Activated naive CD4-positive, alpha-beta T cell treated with Interleukin-2 at 50 U/mL for 16 hours (primary cell): ENCODE measurements around the gene SEMA5A.

Experiments
- DNase-seq: peaks from one replicate; pipeline ENCODE4 v3.0.0-alpha.2; 2020

Gene SEMA5A

GRCh38 chr5:9318031-9318430 lies 227.8 kb downstream of the SEMA5A start:
- DNase-seq, result no peak

DNA sequence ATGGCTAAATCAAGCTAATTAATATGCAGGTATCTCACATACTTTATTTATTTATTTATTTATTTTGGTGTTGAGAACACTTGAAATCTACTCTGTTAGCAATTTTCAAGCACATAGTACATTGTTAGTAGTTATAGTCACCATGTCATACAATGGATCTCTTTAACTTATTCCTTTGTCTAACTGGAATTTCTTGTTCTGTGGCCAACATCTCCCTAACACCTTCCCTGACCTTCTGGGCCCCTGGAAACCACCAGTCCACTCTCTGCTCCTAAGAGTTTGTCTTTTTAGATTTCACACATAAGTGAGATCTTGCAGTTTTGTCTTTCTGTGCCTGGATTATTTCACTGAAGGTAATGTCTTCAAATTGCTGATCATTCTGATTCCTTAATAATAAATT lies 229.1 kb downstream of the SEMA5A start:
- DNase-seq, result no peak

- no peak for DNase-seq
Observed at GRCh38 chr5:9316041-9316440, 229.8 kb downstream of the SEMA5A start.

GRCh38 chr5:9314558-9314957 lies 231.3 kb downstream of the SEMA5A start:
- DNase-seq, result no peak

DNA sequence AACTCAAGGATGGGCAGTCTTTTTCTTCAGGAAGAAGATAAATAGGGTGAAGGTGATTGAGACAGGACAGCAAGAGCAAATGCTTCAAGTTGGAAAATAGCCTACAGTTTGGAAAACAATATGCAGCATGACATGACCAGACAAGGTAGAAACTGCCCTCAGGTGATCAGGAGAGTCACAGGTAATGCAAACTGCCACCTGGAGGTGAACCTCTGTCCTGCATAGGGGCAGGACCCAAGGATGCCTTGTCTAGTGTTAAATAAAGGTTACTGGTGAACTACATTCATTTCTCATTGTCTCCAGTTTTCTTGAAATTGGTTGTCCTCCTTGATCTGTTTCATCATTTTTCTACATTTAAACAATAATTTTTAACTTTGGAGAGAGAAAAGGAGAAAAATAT lies 232.1 kb downstream of the SEMA5A start:
- DNase-seq, result no peak

DNA sequence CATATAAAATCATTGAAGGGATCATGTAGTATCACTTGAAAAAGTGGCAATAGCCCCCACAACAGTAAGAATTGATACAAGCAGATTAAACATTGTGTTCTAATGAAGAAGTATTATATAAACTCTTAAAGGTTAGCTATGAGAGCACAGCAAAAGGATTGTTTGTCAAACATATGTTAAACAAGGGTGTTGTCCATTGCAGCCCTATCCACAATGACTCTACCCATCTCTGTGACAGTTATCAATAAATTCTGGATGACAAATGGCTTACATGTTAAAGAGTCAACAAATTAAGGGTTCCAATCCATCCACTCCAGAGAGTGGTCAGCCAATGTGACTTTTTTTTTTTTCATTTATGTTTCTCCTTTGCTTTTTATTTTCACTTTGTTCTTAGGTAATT lies 238.7 kb downstream of the SEMA5A start:
- no peak for DNase-seq

GRCh38 chr5:9302218-9302617 lies 243.7 kb downstream of the SEMA5A start:
- no peak for DNase-seq

DNA sequence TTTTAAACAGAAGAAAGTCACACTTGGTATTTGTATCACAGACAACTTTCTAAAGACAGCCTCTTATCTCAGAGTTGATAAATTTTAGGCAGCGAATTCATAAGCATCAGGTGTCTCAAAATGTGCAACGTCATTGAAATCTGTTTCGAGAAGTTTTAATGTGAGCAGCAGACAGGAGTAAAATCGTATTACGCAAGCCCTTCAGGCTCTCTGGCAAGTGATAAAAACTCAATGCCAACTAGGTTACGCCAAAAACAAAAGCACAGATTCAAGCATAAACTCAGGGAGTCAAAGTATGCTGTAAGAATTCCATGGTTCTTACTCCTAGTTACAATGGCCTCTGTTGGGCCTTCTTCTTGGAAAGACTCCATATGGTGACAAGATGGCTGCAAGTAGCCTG lies 244.7 kb downstream of the SEMA5A start:
- DNase-seq, result no peak

DNA sequence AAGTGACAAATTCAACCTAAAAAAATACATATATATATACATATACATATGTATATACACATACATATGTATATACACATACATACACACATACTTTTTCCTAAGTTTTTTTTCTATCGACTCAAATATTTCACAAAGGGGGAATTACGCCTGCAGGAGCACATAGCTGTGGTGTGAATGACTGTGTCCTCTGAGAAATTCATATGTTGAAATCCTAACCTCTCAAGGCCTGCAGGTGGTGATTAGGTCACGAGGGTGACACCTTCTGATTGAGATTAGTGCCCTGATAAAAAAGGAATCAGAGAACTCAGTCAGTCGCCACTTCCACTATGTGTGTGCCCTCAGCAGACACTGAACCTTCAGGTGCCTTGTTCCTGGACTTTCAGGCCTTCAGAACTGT lies 248.7 kb downstream of the SEMA5A start:
- no peak for DNase-seq

DNA sequence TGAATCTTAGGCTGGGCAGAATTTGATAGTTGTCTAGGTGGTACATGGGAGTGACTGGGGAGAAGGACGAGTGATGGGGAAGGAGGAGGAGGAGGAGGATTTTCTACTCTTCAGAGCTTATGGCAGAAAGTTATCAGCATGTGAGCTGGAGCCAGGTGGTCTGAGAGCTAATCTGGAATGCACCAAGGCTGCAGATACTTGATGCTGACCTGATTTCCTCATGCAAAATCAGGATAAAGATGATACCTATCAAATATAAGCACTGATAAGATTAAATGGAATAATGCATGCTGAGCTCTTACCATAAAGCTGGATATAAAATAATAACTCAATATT lies 250.4 kb downstream of the SEMA5A start:
- DNase-seq, result no peak

DNA sequence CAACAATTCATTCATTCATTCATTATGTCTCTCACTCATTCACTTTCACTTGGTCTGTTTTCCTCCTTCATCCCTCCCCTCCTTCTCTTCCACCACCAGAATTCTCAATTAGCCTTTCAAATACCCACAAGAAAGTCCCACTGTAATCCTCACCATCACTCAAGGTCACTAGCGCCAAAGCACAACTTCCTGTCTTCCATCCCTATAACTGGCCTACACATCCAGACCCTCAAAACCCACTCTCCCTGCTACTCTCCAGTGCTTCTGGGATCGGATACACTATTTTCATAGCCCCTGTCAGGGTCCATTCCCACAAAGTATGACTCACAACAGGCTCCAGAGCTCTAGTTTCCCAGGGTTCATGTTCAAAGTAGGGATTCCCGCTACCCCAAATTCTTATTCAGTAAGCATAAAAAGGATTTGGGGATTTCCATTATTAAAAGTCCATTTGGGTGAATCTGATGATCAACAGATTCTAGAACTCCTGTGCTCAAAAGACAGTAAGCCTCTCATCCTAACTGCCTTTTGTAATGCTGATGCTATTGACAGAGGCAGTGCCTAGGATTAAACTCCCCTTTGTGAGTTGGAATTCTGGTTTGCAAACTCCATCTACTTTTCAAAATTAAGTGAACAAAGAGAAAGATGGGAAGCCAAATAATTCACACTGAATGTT lies 250.9 kb downstream of the SEMA5A start:
- DNase-seq, result no peak

DNA sequence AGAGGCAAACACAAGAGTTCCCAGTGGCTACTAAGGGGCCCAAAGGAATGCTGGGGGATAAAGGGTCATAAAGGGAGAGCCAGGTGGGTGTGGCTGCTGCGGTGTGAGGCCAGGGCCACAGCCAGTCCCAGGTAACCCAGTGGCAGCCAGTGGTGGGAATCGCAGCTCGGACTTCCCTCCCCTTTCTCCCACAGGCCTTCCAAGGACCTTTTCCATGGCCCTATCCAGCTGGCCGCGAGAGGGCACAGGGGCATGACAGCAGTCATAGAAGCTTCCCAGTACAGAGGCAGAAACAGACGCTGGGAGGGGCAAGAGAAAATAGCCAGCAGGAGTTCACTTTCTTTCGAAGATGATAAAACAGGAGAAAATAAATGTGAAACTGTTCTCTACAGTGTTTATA lies 257.6 kb downstream of the SEMA5A start:
- DNase-seq, result no peak

DNA sequence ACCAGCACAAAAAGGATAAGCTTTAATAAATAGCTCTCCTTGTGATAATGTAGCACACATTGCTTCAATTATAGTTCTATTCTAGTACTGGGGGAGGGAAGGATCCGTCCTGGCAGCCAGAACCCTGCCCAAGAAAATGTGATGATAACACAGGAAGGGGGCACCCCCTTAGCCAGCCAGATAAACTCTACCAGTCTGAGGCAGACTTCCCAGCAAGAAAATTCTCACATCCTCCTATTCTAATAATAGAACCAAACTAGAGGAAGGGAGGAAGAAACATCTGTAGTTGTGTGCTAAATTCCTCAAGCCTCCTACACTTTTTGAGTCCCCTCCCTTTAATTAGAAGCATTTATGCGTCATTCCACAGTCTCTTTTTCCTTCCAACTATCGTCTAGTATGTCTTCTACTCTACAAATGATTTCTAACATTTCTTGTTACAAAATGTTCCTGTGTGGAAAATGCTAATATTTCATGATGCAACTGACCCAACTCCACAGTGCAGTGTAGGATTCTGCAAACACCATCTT lies 261.0 kb downstream of the SEMA5A start:
- no peak for DNase-seq

DNA sequence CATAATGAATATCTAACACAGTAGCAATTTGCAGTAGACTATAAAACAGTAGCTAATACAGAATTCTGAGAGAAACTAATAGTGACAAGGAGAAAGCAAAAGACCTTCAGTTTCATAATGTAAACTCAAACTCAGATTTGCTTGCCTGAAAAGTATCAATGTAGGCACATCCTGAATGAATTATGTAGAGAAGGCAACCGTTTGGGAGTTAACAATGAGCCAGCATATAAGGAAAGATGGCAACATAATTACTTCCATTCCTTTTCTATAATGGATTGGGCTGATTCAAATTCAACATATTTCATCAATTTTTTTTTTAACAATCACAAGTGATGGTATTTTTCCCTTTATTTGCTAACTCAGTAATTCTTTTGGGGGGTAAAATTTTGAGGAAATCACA lies 261.6 kb downstream of the SEMA5A start:
- DNase-seq, result no peak

- no peak for DNase-seq
Observed at GRCh38 chr5:9283473-9283872, 262.4 kb downstream of the SEMA5A start.

GRCh38 chr5:9283021-9283420 lies 262.9 kb downstream of the SEMA5A start:
- DNase-seq, result no peak

DNA sequence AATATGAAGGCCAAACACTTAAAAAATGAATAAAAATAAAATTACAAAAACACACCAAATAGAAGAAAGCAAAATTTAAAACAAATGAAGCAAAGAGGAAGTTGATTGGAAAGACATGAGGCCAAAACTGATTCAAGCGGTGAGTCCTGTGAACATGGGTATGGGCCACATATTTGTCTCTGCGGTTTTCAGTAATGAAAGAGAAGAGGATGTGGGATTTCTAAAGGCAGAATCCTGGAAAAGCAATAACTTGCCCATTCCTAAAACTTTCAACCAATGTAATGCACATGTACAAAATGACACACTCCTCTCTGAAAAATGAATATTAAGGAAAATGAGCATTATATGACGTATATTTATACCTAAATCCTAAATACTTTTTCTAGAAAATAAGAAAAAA lies 263.7 kb downstream of the SEMA5A start:
- no peak for DNase-seq

DNA sequence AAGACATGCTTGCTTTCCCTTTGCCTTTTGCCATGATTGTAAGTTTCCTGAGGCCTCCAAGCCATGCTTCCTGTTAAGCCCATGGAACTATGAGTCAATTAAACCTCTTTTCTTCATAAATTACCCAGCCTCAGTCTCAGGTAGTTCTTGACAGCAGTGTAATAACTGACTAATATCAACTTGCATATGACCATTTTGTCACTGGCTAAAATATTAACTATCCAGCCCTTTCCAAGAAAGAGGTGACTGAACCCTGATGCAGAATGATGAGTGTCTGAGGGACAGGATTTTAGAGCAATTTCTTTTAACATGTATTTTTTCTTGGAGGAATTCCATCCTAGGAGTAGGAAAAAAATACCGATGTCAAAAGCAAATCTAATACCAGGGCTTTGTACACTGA lies 266.1 kb downstream of the SEMA5A start:
- no peak for DNase-seq

- no peak for DNase-seq
Observed at GRCh38 chr5:9278921-9279603, 266.8 kb downstream of the SEMA5A start.

DNA sequence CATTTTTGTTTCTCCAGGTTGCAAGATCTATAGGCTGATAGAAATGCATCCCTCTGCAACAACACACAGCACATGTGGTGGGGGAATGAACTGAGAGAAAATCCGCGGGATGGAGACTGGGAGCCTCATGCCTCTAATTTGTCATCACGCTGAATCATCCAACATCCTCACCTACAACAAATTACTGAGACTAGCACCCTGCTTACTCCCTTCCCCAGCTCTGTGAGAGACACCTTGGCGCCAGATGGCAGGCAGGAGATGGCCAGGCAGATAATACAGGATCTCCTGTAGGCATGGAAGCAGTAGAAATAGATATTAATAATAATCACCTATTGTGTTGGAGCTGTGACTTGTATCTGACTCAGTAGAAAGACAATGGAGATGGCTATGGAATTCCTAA lies 276.9 kb downstream of the SEMA5A start:
- DNase-seq, result no peak

GRCh38 chr5:9268226-9268625 lies 277.6 kb downstream of the SEMA5A start:
- no peak for DNase-seq

DNA sequence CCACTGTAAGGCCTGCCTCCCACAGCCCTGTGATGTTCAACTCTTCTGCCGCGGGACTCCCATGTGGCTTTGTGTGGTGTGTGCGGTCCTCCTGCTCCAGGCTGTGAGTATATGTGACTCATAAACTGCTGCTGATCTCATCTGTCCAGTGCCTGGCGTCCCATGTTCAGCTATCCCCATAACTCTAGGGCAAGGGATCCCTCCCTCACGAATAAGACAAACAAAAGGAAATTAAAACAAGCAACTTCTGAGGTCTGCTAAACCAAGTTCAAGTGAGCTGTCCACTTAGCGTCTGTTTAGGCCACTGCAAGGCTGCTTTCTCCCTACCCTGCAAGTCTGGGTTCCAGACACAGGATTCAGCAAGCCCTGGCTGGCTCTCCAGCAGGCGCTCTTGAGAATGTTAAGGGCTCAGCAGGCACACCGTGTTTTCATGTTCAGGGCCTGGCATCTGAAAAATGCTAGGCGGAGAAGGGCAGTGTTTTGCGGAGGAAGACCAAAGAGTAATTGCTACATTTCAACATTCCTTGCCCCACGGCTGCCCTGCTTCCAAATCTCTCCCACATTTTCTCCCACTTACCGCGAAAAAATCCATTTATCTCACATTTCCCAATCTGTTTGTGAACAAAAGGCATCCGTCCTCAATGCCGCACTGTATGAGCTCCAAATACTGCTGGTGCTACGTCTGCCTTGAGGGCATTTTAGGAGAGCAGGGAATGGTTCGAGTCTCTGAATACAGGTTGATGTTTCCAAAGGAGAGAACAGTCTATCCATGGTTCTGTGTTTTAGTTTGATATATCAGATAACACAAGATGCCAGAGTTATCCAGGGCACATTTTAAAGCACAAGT lies 280.2 kb downstream of the SEMA5A start:
- no peak for DNase-seq

GRCh38 chr5:9264301-9264700 lies 281.6 kb downstream of the SEMA5A start:
- no peak for DNase-seq

- no peak for DNase-seq
Observed at GRCh38 chr5:9263656-9264055, 282.2 kb downstream of the SEMA5A start.
